IPS-18c (cell line): ENCODE data around the gene CCDC170.
A peak's percentile ranks its signal among the peaks of the same experiment; 100 is the strongest.
"Not testable (repeated sequence)": the region's sequence is repeated elsewhere in the genome, so short reads cannot be mapped to it uniquely, and the experiment has no call there.

Source experiments
- H3K4me3 ChIP-seq: 2 replicates; pipeline ENCODE4 v1.7.0; 2013; ENCODE audit warnings: low read depth, mild to moderate bottlenecking, low read length, moderate library complexity; ENCODE audit not compliant: insufficient read depth
- H3K9me3 ChIP-seq: one replicate; pipeline ENCODE4 v1.6.1; 2013; ENCODE audit warnings: mild to moderate bottlenecking, low read length, moderate library complexity; ENCODE audit not compliant: control insufficient read depth, insufficient read depth

Gene CCDC170

GRCh38 chr6:151488226-151488625 lies 5.6 kb upstream of the CCDC170 start:
- Histone ChIP-seq H3K9me3 (no peaks in the 10 kb centered on the region), H3K4me3 (no peak overlapping the region)

DNA sequence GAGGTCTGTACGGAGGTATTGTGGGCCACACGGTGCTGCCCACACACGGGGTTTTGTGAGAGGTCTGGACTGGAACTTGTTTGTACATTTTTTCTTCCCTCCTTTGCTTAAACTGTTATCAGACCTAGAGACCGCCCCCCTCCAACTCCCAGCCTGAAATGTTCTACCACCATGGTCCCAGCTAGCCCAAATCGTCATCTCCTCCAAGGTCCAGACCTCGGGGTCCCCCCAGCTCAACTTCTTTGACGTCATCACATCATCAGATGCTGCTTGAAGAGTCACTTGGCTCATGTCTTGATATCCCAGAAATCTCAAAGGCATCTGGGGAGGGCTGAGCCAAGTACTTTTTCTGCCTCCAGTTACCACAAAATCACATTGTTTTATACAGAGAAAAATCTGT lies 2.8 kb upstream of the CCDC170 start:
- H3K9me3 ChIP-seq: no peaks in the 10 kb centered on the region

GRCh38 chr6:151493161-151493803 lies 535 bp upstream of the CCDC170 start:
- no peaks in the 10 kb centered on the region for H3K9me3 ChIP-seq
- H3K4me3 ChIP-seq: peak overlapping the region; percentile 67

More for the DNA sequence above, 2.8 kb upstream of the CCDC170 start:
- no peak overlapping the region for H3K4me3 ChIP-seq

GRCh38 chr6:151494235-151494935 lies 568 bp downstream of the CCDC170 start:
- H3K4me3 ChIP-seq: peak overlapping the region; percentile 67
- no peaks in the 10 kb centered on the region for H3K9me3 ChIP-seq

DNA sequence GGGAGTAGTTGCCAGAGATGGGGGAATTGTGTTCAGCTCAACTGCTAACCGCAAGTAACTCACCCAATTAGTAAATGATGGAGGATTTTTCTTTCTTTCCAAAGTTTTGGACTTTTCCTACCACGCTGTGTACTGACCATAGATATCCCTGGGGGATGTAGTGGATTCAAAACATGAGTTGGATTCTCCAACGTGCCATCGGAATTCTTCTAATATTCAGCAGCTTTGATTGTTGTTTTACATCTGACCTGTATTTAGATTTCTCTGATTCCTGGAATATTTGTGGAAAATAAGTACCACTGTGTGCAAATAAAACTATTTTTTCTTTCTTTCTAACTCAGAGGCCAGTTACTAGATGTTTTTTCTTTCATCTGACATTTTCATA lies 1.1 kb downstream of the CCDC170 start:
- no peaks in the 10 kb centered on the region for H3K9me3 ChIP-seq
- peak overlapping the region; percentile 67 for H3K4me3 ChIP-seq

DNA sequence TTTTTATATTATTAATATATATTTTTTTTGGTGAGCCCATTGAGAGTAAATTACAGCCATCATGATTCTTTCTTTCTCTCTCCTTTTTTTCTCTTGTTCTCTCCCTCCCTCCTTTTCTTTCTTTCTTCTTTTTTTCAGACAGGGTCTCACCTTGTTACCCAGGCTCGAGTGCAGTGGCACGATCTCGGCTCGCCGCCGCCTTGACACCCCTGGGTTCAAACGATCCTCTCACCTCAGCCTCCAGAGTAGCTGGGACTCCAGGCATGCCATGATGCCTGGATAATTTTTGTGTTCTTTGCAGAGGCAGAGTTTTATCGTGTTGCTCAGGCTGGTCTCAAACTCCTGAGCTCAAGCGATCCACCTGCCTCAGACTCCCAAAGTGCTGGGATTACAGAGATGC lies 1.6 kb downstream of the CCDC170 start:
- Histone ChIP-seq H3K9me3 (no peaks in the 10 kb centered on the region), H3K4me3 (no peak overlapping the region)

- Histone ChIP-seq H3K4me3 (no peak overlapping the region), H3K9me3 (no peaks in the 10 kb centered on the region)
Observed at GRCh38 chr6:151497905-151498304, 4.1 kb downstream of the CCDC170 start.

DNA sequence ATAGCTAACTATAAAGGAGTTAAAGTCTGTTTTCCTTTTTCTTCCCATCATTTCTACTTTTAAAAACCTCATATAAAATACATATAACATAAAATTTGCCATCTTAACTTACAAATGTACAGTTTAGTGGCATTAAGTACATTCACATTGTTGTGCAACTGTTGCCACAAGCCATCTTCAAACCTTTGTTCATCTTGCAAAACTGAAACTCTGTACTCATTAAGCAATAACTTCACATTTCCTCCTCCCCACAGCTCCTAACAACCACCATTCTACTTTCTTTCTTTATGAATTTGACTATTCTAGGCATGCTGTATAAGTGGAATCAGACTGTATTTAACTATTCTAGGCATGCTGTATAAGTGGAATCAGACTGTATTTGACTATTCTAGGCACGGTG lies 4.5 kb downstream of the CCDC170 start:
- Histone ChIP-seq H3K9me3 (no peaks in the 10 kb centered on the region), H3K4me3 (no peak overlapping the region)

DNA sequence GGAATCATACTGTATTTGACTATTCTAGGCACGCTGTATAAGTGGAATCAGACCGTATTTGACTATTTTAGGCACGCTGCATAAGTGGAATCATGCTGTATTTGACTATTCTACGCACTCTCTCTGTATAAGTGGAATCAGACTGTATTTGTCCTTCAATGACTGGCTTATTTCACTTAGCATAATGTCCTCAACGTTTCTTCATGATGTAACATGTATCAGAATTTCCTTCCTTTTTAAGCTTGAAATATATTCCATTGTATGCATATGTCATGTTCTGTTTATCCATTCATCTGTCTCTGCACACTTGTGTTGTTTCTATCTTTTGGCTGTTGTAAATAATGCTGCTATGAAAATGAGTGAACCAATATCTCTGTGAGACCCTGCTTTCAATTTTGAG lies 5.7 kb downstream of the CCDC170 start:
- Histone ChIP-seq H3K4me3 (no peak overlapping the region), H3K9me3 (no peaks in the 10 kb centered on the region)

DNA sequence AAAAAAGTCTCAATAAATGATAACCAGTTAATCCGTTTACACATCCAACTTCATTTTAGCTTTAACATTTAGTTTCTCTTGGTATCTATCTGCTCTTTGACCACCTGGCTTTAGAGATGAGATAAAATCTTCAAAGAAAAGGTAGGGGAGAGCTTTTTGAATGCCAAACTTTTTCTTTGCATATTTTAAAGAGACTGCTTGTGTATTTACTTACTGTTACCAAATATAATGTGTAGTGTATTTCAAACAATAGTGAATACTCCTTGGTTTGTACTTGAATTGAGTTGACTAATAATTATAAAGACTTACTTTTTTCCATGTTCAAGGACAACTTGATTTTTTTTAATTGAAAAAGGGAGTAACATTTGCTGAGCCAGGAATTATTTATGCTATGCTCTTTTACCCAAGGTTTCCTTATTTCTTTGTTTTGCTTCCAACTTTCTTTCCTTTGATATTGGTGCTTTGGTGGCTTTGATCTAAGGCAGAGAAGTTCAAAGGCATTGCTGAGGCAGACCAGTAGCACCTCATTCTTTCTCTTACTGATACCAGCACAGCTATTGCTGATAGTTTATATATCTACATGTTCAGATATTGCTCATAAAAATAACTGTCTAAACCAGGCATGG lies 7.8 kb downstream of the CCDC170 start:
- H3K4me3 ChIP-seq: no peak overlapping the region
- H3K9me3 ChIP-seq: no peaks in the 10 kb centered on the region

GRCh38 chr6:151502499-151502898 lies 8.7 kb downstream of the CCDC170 start:
- Histone ChIP-seq H3K4me3 (no peak overlapping the region), H3K9me3 (no peaks in the 10 kb centered on the region)

DNA sequence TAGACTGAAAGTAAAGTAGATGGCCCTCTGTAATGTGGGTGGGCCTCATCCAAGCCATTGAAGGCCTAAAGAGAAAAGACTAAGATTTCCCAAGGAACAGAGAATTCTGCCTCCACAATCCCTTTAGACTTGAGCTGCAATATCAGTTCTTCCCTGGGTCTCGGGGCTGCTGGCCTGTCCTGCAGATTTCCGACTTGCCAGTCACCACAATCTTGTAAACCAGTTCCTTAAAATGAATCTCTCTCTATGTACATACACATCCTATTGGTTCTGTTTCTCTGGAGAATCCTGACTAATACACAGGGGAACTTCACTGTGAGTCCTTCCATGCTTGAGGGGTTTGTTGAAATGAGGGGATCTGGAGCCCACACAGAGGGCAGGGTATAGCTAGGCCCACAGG lies 12.9 kb downstream of the CCDC170 start:
- Histone ChIP-seq H3K4me3 (no peak overlapping the region), H3K9me3 (no peaks in the 10 kb centered on the region)

- no peaks in the 10 kb centered on the region for H3K9me3 ChIP-seq
- no peak overlapping the region for H3K4me3 ChIP-seq
Observed at GRCh38 chr6:151509048-151509447, 15.2 kb downstream of the CCDC170 start.

- no peaks in the 10 kb centered on the region for H3K9me3 ChIP-seq
- H3K4me3 ChIP-seq: no peak overlapping the region
Observed at GRCh38 chr6:151512481-151512880, 18.7 kb downstream of the CCDC170 start.

DNA sequence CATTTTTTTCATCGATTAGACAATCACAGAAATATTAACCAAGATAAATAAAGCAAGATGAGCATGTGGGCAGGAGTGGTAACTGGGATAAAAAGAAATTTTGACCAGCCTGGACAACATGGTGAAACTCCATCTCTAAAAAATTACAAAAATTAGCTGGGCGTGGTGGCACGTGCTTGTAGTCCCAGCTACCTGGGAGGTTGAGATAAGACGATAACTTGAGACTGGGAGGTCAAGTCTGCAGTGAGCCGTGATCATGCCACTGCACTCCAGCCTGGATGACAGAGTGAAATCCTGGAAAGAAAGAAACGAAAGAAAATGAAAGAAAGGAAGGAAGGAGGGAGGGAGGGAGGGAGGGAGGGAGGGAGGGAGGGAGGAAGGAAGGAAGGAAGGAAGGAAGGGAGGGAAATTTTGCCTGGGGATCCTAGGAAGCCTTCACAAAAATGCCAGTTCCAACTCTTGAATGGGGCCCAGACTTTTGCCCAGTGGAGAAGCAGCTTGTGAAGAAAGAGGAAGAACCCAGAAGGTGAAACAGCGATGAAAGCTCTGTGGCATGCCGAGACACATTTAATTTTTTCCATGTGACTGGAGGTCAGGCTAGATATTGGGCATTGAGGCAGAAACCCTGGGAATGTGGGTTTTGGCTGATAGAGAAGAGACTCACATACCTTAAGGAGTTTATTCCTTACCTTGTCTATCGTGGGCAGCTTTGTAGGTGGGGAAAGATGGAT lies 20.3 kb downstream of the CCDC170 start:
- Histone ChIP-seq H3K4me3 (no peak overlapping the region), H3K9me3 (peaks cover 3% of the 10 kb centered on the region)

GRCh38 chr6:151518992-151519391 lies 25.2 kb downstream of the CCDC170 start:
- not testable (repeated sequence) for H3K9me3 ChIP-seq

DNA sequence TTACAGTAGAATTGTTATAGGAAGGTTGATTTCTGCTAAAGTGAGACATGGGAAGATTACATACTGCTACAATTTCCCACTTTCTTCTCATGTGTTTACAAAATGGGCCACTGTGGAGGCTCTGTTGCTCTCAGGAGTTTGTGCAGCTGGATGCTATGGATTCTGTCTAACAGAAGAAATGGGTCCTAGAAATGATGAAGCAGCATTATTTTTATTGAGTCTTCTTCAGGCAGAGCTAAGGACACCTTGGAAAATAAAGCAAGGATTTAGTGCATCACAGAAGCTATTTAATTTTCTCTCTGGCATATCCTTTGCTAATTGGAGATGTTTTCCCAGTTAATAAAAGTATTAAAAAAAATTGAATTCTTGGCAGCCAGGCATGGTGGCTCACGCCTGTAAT lies 29.2 kb downstream of the CCDC170 start:
- Histone ChIP-seq H3K4me3 (no peak overlapping the region), H3K9me3 (peaks cover 12% of the 10 kb centered on the region)

More at GRCh38 chr6:151518992-151519391, 25.2 kb downstream of the CCDC170 start:
- not testable (repeated sequence) for H3K4me3 ChIP-seq

- Histone ChIP-seq H3K4me3 (no peak overlapping the region), H3K9me3 (peaks cover 9% of the 10 kb centered on the region)
Observed at GRCh38 chr6:151524059-151524458, 30.2 kb downstream of the CCDC170 start.
